GM19193 (cell line): Measurements from ENCODE around the gene MTIF2.

ENCODE experiments used
- POLR2A ChIP-seq: IDR thresholded peaks from 4 replicates; pipeline ENCODE4 v1.6.1; 2011; ENCODE audit not compliant: insufficient read depth, insufficient read length; ENCODE audit errors: extremely low read depth

Gene MTIF2

DNA sequence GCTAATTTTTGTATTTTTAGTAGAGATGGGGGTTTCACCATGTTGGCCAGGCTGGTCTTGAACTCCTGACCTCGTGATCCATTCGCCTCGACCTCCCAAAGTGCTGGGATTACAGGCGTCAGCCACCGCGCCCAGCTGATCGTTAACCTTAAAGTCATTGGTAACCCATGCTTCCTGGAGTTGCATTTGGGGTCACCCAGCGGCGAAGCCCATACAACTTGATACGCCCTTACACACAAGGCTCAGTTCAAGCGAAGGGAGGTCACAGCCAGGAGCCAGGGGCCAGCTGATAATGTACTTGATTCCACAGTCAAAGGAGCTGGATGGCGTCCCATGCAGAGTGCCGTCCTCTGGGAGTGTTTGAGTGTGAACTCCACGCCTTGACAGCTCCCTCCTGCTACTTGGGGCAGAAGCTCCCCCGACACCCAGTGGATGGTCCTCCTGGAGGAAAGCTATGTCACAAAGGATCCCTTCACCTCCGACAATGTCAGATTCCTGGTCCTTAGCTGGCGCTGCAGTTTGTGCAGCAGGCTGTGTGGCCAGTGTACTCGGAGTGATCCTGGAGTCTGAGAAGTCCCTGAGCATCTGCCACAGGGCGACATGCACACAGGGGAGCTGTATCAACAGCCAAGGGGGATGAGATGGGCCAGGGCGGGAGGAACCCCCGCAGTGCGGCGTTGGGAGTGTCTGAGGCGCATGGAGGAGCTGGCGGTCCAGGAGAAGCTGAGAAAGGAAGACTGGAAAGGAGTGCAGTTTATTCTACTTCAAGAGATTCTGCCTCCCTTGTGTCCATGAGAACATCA, 44.9 kb downstream of the MTIF2 start:
- no peak for TF ChIP-seq POLR2A

DNA sequence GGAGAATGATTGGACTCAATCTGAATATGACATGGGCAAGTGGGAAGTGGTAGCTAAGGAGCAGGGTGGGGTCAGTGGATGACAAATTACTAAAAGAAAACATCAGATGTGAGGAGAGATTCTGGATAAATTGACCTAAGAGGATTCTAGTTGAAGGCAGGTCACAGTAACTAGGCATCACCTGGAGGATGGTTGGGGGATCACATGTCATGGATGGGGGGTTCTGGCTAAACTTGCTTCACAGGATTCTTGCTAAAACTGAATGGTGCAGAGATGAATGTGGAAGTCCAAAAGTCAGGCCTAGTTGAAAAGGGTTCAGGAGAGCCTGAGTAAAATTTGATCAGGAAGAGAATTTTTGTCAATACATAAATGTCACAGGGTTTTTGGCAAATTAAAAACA, 55.2 kb downstream of the MTIF2 start:
- no peak for TF ChIP-seq POLR2A

GRCh38 chr2:55204950-55205349, 64.1 kb downstream of the MTIF2 start:
- no peak for TF ChIP-seq POLR2A

DNA sequence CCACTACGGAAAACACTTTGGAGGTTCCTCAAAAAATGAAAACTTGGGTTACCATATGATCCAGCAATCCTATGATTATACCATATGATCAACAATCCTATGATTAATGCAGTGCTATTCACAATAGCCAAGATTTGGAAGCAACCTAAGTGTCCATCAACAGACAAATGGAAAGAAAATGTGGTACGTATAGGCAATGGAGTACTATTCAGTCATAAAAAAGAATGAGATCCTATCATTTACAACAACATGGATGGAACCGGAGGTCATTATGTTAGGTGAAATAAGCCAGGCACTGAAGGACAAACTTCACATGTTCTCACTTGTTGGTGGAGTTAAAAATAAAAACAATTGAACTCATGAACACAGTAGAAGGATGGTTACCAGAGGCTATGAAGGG, 64.5 kb downstream of the MTIF2 start:
- TF ChIP-seq POLR2A: no peak

DNA sequence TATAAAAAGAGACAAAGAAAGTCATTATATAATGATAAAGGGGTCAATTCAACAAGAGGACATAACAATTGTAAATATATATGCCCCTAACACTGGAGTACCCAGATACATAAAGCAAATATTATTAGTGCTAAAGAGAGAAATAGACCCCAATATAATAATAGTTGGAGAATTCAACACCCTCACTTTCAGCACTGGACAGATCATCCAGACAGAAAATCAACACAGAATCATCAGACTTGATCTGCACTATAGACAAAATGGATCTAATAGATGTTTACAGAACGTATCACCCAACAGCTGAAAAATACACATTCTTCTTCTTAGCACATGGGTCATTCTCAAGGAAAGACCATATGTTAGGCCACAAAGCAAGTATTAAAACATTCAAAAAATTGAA, 68.6 kb downstream of the MTIF2 start:
- TF ChIP-seq POLR2A: no peak

GRCh38 chr2:55196526-55196925, 72.5 kb downstream of the MTIF2 start:
- TF ChIP-seq POLR2A: no peak
